Fibroblast of mammary gland (primary cell): ENCODE data around the gene CD274.
A peak's percentile ranks its signal among the peaks of the same experiment; 100 is the strongest.

ENCODE experiments used
- DNase-seq: peaks from one replicate; pipeline ENCODE4 v3.0.0-alpha.2; 2010; ENCODE audit warnings: low read depth
- H3K4me3 ChIP-seq: 2 replicates; pipeline ENCODE4 v1.5.1; 2011; ENCODE audit warnings: low read depth, mild to moderate bottlenecking, low read length, moderate library complexity; ENCODE audit not compliant: control insufficient read depth
- CTCF ChIP-seq: conservative IDR thresholded peaks from 2 replicates; pipeline ENCODE4 v1.5.1; 2011; ENCODE audit warnings: low read depth, low read length, inconsistent platforms; ENCODE audit not compliant: control insufficient read depth, insufficient read depth

Gene CD274

GRCh38 chr9:5450359-5451091 is at the start of gene CD274:
Gene CD274, plus strand, starts transcription at chr9:5450542. Its CDS starts 5,572 bp downstream, at chr9:5456114.
- DNase-seq, result peak; percentile 81
- TF ChIP-seq CTCF, result peak; percentile 57
- H3K4me3 ChIP-seq, result peak within 1 kb of the TSS; percentile 66

GRCh38 chr9:5402217-5402616 is 48.1 kb upstream of the CD274 start:
- H3K4me3 ChIP-seq, result no peak overlapping the region
- TF ChIP-seq CTCF, result no peak
- no peak for DNase-seq

DNA sequence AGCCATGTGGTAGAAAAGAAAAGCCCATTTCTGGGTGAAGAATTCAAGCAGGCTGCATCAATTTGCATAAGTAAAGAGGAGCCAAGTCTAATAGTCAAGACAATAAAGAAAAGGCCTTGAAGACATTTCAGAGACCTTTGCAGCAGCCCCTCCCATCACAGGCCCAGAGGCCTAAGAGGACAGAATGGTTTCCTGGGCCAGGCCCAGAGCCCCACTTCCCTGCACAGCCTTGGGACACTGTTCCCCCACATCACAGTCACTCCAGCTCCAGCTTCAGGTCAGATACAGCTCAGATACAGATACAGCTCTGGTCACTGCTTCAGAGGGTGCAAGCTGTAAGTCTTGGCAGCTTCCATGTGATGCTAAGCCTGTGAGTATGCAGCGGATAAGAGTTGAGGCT is 41.7 kb upstream of the CD274 start:
- no peak for TF ChIP-seq CTCF
- no peak for DNase-seq
- no peak overlapping the region for H3K4me3 ChIP-seq

DNA sequence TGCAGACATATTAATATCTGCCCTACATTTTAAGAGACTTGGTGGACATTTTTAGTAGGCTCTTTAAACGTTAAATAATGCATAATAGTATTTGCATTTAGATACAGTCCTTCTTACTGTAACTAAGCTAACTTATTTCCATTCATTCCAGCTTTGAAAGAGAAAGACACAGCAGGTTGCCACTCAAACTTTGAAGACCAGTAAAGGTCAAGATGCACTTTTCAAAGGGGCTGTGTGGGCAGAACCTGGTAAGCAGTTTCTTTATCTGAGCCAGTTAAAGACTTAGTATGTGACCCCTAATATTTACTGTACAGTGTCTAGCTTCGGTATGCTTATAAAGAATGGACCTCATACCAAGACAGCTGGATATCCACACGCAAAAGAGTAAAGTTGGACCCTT is 33.4 kb upstream of the CD274 start:
- H3K4me3 ChIP-seq, result no peak overlapping the region
- DNase-seq, result no peak
- no peak for TF ChIP-seq CTCF

- DNase-seq, result no peak
- no peak overlapping the region for H3K4me3 ChIP-seq
- no peak for TF ChIP-seq CTCF
Measured at GRCh38 chr9:5418481-5418880, 31.9 kb upstream of the CD274 start.

DNA sequence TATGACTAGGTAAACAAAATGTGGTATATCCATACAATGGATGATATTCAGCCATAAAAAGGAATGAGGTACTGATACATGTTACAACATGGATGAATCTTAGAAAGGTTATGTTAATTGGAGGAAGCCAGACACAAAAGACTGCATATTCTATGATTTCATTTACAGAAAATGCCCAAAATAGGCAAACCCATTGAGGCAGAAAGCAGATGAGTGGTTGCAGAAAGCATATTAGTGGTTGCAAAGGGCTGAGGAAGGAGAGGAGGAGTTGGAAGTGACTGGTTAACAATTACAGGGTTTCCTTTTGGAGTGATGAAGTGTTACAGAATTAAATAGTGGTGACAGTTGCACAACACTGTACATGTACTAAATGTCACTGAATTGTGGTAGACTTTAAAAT is 30.4 kb upstream of the CD274 start:
- TF ChIP-seq CTCF, result no peak
- no peak overlapping the region for H3K4me3 ChIP-seq
- no peak for DNase-seq
